GM10248 (cell line): ENCODE data around the gene SYCE1L.
"Not testable (repeated sequence)": the region's sequence is repeated elsewhere in the genome, so short reads cannot be mapped to it uniquely, and the experiment has no call there.

Source experiments
- CTCF ChIA-PET: fragments of 300-600 bp; sonication (Branson Sonifier 250); formaldehyde crosslinking; extraction: SDS; loops from one replicate; lab custom pipeline; 2021; ENCODE audit warnings: antibody characterized with exemption; lab: Yijun Ruan, JAX
- POLR2A ChIA-PET: fragments of 350-650 bp; sonication (Branson Sonifier 250); formaldehyde crosslinking; extraction: SDS; loops from one replicate; lab custom pipeline; 2020; ENCODE audit warnings: antibody characterized with exemption; lab: Yijun Ruan, JAX
- DNase-seq: peaks from one replicate; pipeline ENCODE4 v3.0.0; 2012; ENCODE audit errors: extremely low spot score
- TF ChIP-seq, protein P1 (sequence below): IDR thresholded peaks from 2 replicates; pipeline ENCODE4 v1.5.1; 2012; ENCODE audit warnings: mild to moderate bottlenecking, low read depth; ENCODE audit errors: extremely low read depth, missing control alignments, control extremely low read depth

The SYCE1L gene

DNA sequence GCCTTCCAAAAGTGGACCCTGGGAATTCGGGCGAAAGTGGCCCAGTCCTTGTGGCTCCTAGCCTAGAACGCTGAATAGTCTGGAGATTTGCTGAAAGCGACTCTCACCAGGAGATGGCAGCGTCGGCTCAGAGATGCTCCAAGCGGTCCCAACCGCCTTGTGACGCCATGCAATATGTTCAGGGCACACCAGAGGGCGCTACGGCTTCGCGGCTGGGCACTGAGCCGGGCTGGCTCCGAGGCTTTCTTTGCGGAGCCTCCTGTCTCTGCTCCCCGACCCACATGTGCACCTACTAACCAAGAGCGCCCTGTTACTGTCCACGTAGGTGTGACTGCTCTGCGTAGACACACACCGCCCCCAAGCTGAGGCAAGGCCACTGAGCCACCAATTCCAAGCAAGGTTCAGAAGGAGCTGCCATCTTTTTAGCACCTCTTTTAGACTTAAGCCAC is 36.9 kb downstream of the SYCE1L start:
- peak; percentile 87 for DNase-seq
- TF ChIP-seq, protein P1, sequence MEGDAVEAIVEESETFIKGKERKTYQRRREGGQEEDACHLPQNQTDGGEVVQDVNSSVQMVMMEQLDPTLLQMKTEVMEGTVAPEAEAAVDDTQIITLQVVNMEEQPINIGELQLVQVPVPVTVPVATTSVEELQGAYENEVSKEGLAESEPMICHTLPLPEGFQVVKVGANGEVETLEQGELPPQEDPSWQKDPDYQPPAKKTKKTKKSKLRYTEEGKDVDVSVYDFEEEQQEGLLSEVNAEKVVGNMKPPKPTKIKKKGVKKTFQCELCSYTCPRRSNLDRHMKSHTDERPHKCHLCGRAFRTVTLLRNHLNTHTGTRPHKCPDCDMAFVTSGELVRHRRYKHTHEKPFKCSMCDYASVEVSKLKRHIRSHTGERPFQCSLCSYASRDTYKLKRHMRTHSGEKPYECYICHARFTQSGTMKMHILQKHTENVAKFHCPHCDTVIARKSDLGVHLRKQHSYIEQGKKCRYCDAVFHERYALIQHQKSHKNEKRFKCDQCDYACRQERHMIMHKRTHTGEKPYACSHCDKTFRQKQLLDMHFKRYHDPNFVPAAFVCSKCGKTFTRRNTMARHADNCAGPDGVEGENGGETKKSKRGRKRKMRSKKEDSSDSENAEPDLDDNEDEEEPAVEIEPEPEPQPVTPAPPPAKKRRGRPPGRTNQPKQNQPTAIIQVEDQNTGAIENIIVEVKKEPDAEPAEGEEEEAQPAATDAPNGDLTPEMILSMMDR = peak; percentile 98
- CTCF ChIA-PET = interaction anchor here (0.6 to 7.3 kb wide), 15 partner anchors 8 to 768 kb away, joined by 3 to 184 read pairs (median 6); no protein-coding TSS in a partner anchor
- POLR2A ChIA-PET = no interaction called here

DNA sequence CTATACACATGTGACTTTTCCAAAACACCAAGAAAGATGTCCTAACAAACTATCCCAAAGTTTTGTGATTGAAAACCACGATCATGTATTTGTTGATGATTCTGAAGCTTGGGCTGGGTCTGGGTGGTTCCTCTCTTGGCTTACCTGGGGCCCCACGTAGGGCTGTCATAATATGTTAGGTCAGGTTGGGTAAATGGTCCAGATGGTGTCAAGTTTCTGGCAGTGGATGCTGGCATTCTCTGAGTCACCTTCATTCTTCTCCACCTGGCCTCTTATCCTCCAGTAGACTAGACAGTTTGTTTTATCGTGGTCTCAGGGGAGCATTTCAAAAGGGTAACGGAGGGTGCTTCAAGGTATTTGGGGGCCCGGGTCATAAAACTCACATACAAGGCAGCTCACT is 39.4 kb downstream of the SYCE1L start:
- CTCF ChIA-PET = interaction anchor here (7.3 kb wide), 1 partner anchor 347 kb away, joined by 184 read pairs; no protein-coding TSS in a partner anchor
- POLR2A ChIA-PET = no interaction called here
- TF ChIP-seq, protein P1 = no peak
- no peak for DNase-seq

DNA sequence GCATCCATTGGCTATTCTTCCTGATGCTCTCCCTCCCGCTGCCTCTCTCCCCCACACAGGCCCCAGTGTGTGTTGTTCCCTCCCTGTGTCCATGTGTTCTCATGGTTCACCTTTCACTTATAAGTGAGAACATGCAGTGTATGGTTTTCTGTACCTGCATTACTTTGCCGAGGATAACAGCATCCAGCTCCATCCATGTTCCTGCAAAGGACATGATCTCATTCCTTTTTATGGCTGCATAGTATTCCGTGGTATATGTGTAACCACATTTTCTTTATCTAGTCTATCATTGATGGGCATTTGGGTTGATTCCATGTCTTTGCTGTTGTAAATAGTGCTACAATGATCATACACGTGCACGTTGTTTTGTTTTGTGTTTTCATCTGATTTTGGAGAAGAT is 43.3 kb downstream of the SYCE1L start:
- DNase-seq, POLR2A ChIA-PET, CTCF ChIA-PET: not testable (repeated sequence)

DNA sequence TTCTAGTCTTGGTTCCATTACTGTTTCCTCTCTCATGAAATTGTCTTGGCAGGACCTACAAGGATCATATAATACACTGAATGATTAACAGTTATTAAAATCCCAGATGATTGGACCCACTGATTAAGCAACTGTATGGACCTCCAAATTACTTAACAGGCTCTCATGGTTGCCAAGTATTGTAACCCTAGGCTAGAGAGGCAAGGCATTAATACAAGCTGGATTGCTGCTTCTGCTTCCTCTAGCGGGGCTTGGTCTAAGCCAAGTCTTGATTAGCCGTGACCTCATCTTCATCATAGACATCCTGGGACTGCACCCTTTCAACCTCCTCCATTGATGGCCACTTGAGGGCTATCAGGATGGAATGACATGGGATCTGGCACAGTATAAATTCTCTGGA is 46.9 kb downstream of the SYCE1L start:
- TF ChIP-seq, protein P1 = no peak
- DNase-seq = no peak
- POLR2A ChIA-PET = no interaction called here
- CTCF ChIA-PET = interaction anchor here (0.9 to 4.3 kb wide), 3 partner anchors 10 to 334 kb away, joined by 3 to 20 read pairs (median 6); no protein-coding TSS in a partner anchor

DNA sequence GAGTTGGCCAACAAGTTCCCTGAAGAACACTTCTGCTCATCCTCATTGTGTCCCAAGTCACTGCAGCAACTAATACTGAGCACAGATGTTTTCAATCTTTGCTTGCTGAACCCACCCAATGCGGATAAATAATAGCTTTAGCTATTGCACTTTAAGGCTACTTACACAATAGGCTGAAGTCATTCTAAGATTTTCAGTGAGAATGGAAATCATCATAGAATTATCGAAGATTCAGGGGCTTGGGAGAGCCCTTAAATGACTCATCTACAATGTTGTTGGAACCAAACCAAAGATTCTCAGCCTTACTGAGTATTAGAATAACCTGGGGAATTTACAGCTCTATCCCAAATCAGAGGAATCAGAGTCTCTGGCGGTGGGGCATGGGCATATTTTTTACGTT is 51.2 kb downstream of the SYCE1L start:
- TF ChIP-seq, protein P1 = no peak
- POLR2A ChIA-PET = no interaction called here
- CTCF ChIA-PET = interaction anchor here (1.2 to 1.8 kb wide), 3 partner anchors 13 to 333 kb away, joined by 3 to 4 read pairs (median 3); no protein-coding TSS in a partner anchor
- DNase-seq = no peak
